Measurements from ENCODE around the gene VEZT. TPM values are rescaled to one million over a fixed set of nuclear protein-coding genes. Genes with fewer than 3 reads are reported as not detected.
"Not testable (repeated sequence)": the region's sequence is repeated elsewhere in the genome, so short reads cannot be mapped to it uniquely, and the experiment has no call there.

Gene VEZT
- total RNA-seq, 2 donors from 2014 or later, result 146 to 201 TPM

GRCh38 chr12:95321516-95322246, 104.1 kb downstream of the VEZT start:
- Mint-ChIP-seq H3K36me3 (ENCODE audit: low read depth) (no peaks in the 10 kb centered on the region), H3K27ac (peak overlapping the region; percentile 53), H3K4me1 (peaks cover 50% of the 10 kb centered on the region), H3K4me3 (no peak overlapping the region), H3K27me3 (ENCODE audit: insufficient read depth) (no peaks in the 10 kb centered on the region), H3K9me3 (no peaks in the 10 kb centered on the region)
- Histone ChIP-seq H3K4me3 (ENCODE audit: low read length) (peak overlapping the region; percentile 0), H3K36me3 (ENCODE audit: control insufficient read depth, insufficient read depth, low read length) (no peaks in the 10 kb centered on the region), H3K9me3 (ENCODE audit: control insufficient read depth, low read length) (no peaks in the 10 kb centered on the region), H3K27ac (ENCODE audit: low read depth, low read length) (no peak overlapping the region), H3K27me3 (ENCODE audit: control insufficient read depth, insufficient read depth, low read length, poor library complexity, severe bottlenecking) (no peaks in the 10 kb centered on the region), H3K4me1 (ENCODE audit: control insufficient read depth, insufficient read depth, low read length) (peaks cover 18% of the 10 kb centered on the region), H3K9ac (ENCODE audit: extremely low read depth, low read length, poor library complexity, severe bottlenecking) (no peak overlapping the region)
- 81 to 85% methylated on average over 2 to 3 of the region's 3 CpGs for WGBS, 2 experiments (ENCODE audit: insufficient coverage in 1 of 2, insufficient read length in 1 of 2)
- no peak for TF ChIP-seq CTCF (conservative IDR thresholded peaks at IDR 0.05)
- DNase-seq, result no peak

- H3K4me1 Mint-ChIP-seq, result peaks cover 53% of the 10 kb centered on the region
- 91 to 93% methylated on average over 4 of the region's 4 CpGs for WGBS, 2 experiments (ENCODE audit: insufficient coverage in 1 of 2, insufficient read length in 1 of 2)
- peak overlapping the region; percentile 0 for H3K4me3 ChIP-seq (ENCODE audit: low read length)
- H3K9ac ChIP-seq (ENCODE audit: extremely low read depth, low read length, poor library complexity, severe bottlenecking), result no peak overlapping the region
- DNase-seq, result no peak
- no peak overlapping the region for H3K27ac ChIP-seq (ENCODE audit: low read depth, low read length)
- TF ChIP-seq CTCF (conservative IDR thresholded peaks at IDR 0.05), result no peak
- H3K9me3 Mint-ChIP-seq, result no peaks in the 10 kb centered on the region
- H3K27me3 Mint-ChIP-seq (ENCODE audit: insufficient read depth), result no peaks in the 10 kb centered on the region
- H3K4me3 Mint-ChIP-seq, result no peak overlapping the region
- H3K27ac Mint-ChIP-seq, result no peak overlapping the region
- no peaks in the 10 kb centered on the region for H3K9me3 ChIP-seq (ENCODE audit: control insufficient read depth, low read length)
- no peaks in the 10 kb centered on the region for H3K36me3 ChIP-seq (ENCODE audit: control insufficient read depth, insufficient read depth, low read length)
- no peaks in the 10 kb centered on the region for H3K27me3 ChIP-seq (ENCODE audit: control insufficient read depth, insufficient read depth, low read length, poor library complexity, severe bottlenecking)
- H3K4me1 ChIP-seq (ENCODE audit: control insufficient read depth, insufficient read depth, low read length), result peaks cover 20% of the 10 kb centered on the region
- no peaks in the 10 kb centered on the region for H3K36me3 Mint-ChIP-seq (ENCODE audit: low read depth)
Observed at GRCh38 chr12:95322326-95322725, 104.7 kb downstream of the VEZT start.

GRCh38 chr12:95323212-95323611, 105.6 kb downstream of the VEZT start:
- H3K9ac ChIP-seq (ENCODE audit: extremely low read depth, low read length, poor library complexity, severe bottlenecking), result no peak overlapping the region
- no peak for TF ChIP-seq CTCF (conservative IDR thresholded peaks at IDR 0.05)
- no peaks in the 10 kb centered on the region for H3K36me3 ChIP-seq (ENCODE audit: control insufficient read depth, insufficient read depth, low read length)

GRCh38 chr12:95324246-95324645, 106.6 kb downstream of the VEZT start:
- not testable (repeated sequence) for H3K9me3 ChIP-seq (ENCODE audit: control insufficient read depth, low read length); DNase-seq
- WGBS, 2 experiments (ENCODE audit: insufficient coverage in 1 of 2, insufficient read length in 1 of 2), result 92 to 94% methylated on average over 7 of the region's 7 CpGs

More at GRCh38 chr12:95323212-95323611, 105.6 kb downstream of the VEZT start:
- H3K27ac Mint-ChIP-seq, result no peak overlapping the region
- Histone ChIP-seq H3K27me3 (ENCODE audit: control insufficient read depth, insufficient read depth, low read length, poor library complexity, severe bottlenecking) (no peaks in the 10 kb centered on the region), H3K4me3 (ENCODE audit: low read length) (no peak overlapping the region), H3K4me1 (ENCODE audit: control insufficient read depth, insufficient read depth, low read length) (peaks cover 20% of the 10 kb centered on the region), H3K9me3 (ENCODE audit: control insufficient read depth, low read length) (no peaks in the 10 kb centered on the region), H3K27ac (ENCODE audit: low read depth, low read length) (no peak overlapping the region)
- DNase-seq, result no peak
- H3K27me3 Mint-ChIP-seq (ENCODE audit: insufficient read depth), result no peaks in the 10 kb centered on the region
- H3K4me3 Mint-ChIP-seq, result no peak overlapping the region
- H3K9me3 Mint-ChIP-seq, result no peaks in the 10 kb centered on the region
- H3K36me3 Mint-ChIP-seq (ENCODE audit: low read depth), result no peaks in the 10 kb centered on the region
- H3K4me1 Mint-ChIP-seq, result peaks cover 46% of the 10 kb centered on the region

More at GRCh38 chr12:95324246-95324645, 106.6 kb downstream of the VEZT start:
- not testable (repeated sequence) for H3K27me3 ChIP-seq (ENCODE audit: control insufficient read depth, insufficient read depth, low read length, poor library complexity, severe bottlenecking); H3K36me3 Mint-ChIP-seq (ENCODE audit: low read depth); H3K27ac ChIP-seq (ENCODE audit: low read depth, low read length); H3K4me3 Mint-ChIP-seq; H3K36me3 ChIP-seq (ENCODE audit: control insufficient read depth, insufficient read depth, low read length); H3K27me3 Mint-ChIP-seq (ENCODE audit: insufficient read depth); H3K9me3 Mint-ChIP-seq; H3K27ac Mint-ChIP-seq; H3K9ac ChIP-seq (ENCODE audit: extremely low read depth, low read length, poor library complexity, severe bottlenecking); H3K4me3 ChIP-seq (ENCODE audit: low read length)
- H3K4me1 ChIP-seq (ENCODE audit: control insufficient read depth, insufficient read depth, low read length), result peaks cover 17% of the 10 kb centered on the region
- peaks cover 40% of the 10 kb centered on the region for H3K4me1 Mint-ChIP-seq

Measured in endodermal cell (in vitro differentiated cells).